NCI-H187 treated with DMSO at 0.1 percent for 48 hours (cell line): Measurements from ENCODE around the gene RMRP.

Experiments used
- DNase-seq: peaks from one replicate; lab custom pipeline; 2025; lab: John Stamatoyannopoulos, UW

The RMRP gene

GRCh38 chr9:35609820-35610163 is 48.0 kb downstream of the RMRP start:
- DNase-seq, result no peak

DNA sequence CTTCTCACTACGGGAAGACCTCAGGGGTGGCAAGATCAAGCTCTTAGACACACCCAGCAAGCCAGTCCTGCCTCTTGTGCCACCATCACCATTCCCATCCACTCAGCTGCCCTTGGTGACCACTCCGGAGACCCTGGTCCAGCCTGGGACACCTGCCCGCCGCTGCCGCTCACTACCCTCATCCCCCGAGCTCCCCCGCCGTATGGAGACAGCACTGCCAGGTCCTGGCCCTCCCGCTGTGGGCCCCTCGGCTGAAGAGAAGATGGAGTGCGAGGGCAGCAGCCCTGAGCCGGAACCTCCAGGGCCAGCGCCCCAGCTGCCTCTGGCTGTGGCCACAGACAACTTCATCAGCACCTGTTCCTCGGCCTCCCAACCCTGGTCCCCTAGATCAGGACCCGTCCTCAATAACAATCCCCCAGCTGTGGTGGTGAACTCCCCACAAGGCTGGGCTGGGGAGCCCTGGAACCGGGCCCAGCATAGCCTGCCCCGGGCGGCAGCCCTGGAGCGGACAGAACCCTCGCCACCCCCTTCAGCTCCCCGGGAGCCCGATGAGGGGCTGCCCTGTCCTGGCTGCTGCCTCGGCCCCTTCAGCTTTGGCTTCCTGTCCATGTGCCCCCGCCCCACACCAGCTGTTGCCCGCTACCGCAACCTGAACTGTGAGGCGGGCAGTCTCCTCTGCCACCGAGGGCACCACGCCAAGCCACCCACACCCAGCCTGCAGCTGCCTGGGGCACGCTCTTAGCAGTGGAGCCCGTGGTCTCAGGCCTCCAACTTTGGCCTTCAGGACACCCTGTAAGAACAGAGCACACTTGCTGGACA is 48.6 kb downstream of the RMRP start:
- no peak for DNase-seq

DNA sequence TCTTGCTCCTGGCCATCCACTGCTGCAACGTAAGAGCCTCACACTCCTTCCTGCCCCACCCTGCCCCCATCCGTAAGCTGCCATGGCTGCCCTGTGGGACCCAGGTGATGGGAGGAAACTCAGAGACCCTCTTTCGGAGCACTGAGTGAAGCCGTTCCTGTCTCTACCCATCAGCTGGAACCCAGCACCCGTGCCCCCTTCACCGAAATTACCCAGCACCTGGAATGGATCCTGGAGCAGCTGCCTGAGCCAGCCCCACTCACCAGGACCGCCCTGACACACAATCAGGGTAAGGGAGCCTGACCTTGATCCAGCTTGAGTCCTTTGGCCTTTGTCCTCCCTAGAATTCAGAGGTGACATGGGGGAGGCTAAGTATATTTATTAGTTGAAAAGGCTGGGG is 49.6 kb downstream of the RMRP start:
- no peak for DNase-seq
